Body of pancreas (tissue), 4 donors: Measurements from ENCODE around the gene FAM234B.

Experiments
- CTCF ChIP-seq, 7 experiments: fragments of 450-650 bp in 4 of 7; fragments of 200-600 bp in 3 of 7; sonication (generic) in 3 of 7; IDR thresholded peaks; one replicate each; pipeline ENCODE4 v1.5.1; 2016 to 2019; ENCODE audit warnings: antibody characterized with exemption in 7 of 7
- POLR2A ChIP-seq, 3 donors: fragments of 450-650 bp; IDR thresholded peaks; one replicate each; pipeline ENCODE4 v1.6.1; 2016; ENCODE audit warnings: antibody characterized with exemption in 3 of 3, mild to moderate bottlenecking in 2 of 3

DNA sequence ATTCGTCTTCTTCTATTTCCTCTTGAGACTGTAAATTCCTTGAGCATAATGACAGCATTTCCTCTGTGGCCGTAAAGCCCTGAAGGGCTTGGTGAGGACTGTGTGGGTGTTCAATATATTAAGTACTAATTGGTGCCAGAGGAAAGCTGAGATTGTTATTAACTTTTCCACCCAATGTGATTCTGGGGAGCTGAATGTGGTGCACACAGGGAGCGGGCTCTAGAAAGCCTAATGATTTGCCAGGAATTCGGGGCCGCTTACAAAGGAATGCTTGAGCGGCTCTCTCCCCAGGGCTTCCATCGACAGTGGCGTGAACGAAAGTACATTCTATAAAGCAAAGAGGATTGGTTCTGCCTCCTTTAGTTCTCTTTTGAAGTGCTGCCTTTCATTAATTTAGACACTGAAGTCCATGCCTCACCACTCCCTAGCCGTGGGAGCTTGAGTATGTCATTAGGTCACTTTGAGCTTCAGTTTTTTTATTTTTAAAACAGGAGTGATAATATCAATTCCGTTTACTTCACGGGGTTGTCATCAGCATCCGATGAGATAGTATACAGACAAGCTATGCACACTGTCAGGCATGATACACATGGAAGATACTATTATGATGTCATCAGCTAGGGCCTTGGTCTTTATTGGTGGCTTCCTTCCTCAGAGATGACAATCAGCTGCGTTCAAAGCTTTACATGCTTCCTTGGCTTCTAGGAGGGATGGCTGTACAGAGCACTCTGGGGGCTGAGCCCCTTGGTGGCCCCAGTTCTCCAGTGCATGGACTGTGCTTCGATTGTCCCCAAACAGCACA is 70.3 kb downstream of the FAM234B start:
- TF ChIP-seq CTCF (IDR thresholded peaks at IDR 0.05) (no peak), POLR2A (IDR thresholded peaks at IDR 0.05) (no peak)
